ENCODE data around the gene MALL.
"Not testable (repeated sequence)": the region's sequence is repeated elsewhere in the genome, so short reads cannot be mapped to it uniquely, and the experiment has no call there.

MALL gene

DNA sequence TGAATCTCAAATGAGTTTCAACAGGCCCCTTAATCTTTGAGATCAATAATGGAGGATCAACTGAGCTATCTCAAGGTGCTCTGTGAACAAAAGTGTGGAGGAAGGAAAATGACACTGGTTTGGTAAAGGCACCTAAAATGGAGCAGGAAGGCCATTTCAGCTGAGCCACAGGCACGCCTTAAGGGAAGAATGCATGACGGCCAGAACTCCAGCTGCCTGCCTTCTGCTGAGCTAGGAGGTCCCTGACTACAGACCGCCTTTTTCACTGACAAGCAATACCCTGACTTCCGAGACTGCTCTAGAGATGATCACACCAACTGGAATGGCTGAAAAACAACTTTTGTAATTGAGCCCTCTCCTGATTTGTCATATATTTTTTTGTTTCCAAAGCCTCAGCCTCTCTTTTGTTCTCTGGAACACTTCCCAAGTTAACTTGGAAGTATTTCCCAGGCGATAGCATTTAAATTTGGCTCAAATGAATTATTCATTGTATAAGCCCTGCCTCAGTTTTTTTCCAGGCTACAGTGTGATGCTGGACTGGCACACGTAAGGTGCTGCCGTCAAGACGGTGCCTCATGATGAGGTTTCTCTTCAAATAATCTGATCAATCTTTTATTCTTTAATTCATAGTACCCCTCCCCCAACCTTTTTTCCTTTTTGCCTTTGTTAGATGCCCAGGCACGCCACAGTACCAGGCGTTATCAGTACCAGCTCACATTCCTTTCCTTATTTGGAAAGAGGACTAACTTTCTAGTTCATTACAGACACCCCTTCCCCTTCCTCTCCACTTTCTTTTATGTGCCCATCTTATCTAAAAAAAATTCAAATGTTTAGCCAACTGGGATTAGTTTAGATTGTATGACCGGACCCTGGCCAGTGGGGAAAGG lies 60.9 kb downstream of the MALL start:
- DNase-seq (ENCODE audit: low spot score) = not testable (repeated sequence)
- peak; percentile 78 for FAIRE-seq

- not testable (repeated sequence) for FAIRE-seq; DNase-seq (ENCODE audit: low spot score)
Measured at GRCh38 chr2:110053688-110054087, 61.9 kb downstream of the MALL start.

DNA sequence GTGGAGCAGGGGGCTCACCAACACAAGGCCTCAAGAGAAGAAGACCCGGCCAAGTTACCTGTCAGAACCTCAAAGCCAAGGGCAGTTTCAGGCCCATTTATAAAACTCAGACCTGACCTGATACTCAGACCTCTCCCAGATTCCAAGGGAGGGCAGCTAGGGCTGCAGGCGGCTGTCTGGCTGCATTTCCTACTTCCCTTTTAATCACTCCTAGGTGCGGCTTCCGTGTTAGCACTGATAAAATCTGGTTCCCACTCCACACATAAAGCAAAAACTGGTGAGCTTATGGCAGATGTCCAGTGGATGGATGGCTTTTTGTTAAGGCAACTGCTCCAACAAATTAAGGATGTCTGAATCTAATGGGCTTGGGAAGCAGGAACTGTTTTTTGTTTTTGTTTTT lies 63.5 kb downstream of the MALL start:
- FAIRE-seq; DNase-seq (ENCODE audit: low spot score): not testable (repeated sequence)

DNA sequence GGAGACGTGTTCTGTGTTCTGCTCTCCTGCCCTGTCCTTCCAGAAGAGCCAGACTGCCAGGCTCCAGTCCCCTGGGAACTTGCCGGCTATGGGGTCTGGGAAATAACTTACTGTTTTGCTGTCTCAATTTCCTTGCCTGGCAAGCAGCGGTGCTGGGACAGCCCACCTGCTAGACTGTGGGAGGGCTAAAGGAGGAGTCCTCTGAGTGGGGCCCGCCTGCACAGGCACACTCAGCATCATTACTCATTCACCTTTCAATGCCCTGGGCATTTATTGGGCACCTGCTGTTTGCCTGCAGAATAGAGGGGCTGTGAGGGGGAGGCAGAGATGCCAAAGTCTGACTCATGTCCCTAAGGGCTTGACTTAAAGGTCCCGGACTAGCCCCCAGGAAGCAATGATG lies 65.4 kb downstream of the MALL start:
- DNase-seq (ENCODE audit: low spot score); FAIRE-seq: not testable (repeated sequence)

DNA sequence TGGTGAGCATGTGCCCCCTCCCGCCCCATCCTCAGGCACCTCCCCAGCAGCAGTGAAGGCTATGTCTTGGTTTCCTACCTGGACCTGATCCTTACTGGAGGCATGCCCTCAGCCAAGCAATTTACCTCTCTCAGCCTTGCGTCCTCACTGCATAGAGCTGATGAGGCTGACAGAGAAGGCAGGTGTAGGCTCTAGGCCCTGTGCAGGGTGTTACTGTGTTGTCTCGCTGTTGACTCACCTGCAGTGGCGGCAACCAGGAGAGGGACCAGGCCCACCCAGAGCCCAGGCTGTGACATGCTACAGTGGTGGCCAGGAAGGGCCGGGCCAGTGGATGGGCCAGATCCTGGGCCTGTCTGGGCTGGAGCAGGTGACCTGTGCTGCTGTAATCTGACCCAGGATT lies 65.9 kb downstream of the MALL start:
- not testable (repeated sequence) for DNase-seq (ENCODE audit: low spot score)
- FAIRE-seq = peak; percentile 88

DNA sequence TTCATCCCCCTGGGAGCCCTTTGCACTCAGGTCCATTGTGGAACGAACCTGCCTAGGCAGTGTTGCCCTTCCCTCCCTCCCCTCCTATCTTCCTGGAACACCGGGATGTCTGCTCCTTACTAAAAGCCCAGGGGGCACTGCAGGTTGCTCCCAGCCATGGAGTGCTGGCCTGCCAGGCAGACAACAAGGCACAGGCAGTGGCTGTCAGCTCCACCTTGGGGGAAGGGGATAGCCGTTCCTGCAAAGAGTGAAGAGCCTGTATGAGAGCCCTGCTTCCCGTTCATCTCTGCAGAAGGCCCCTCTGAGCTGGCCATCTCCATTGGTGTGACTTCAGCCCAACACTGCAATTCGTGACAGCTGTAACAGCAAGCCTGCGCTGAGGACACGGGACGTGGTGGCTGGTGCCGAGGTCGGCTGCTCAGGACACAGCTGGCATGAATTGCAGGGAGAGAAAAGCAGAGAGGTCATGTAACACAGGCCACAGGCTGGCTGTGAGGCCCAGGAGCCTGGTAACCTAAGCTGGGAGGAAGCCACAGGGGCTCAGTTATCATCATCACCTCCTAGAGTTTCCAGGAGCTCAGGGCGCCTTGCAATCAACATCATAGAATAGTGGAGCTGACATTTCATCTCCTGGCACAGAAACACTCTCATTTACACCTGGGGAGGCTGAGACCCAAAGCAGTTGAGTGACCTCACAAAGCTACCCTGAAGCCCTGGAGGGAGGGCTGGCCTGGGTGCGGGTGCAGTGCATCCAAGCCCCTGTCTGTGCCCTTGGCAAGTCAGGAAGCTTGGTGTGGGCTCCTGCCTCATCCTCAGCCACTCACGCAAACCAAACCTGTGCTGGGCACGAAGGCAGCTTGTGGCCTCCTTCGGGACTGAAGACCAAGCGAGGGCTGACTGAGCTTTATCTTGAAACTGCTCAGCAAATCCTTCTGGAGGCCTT lies 67.1 kb downstream of the MALL start:
- not testable (repeated sequence) for DNase-seq (ENCODE audit: low spot score)
- peak; percentile 97 for FAIRE-seq

GRCh38 chr2:110047225-110047624 lies 68.4 kb downstream of the MALL start:
- not testable (repeated sequence) for DNase-seq (ENCODE audit: low spot score)
- FAIRE-seq = peak; percentile 94

DNA sequence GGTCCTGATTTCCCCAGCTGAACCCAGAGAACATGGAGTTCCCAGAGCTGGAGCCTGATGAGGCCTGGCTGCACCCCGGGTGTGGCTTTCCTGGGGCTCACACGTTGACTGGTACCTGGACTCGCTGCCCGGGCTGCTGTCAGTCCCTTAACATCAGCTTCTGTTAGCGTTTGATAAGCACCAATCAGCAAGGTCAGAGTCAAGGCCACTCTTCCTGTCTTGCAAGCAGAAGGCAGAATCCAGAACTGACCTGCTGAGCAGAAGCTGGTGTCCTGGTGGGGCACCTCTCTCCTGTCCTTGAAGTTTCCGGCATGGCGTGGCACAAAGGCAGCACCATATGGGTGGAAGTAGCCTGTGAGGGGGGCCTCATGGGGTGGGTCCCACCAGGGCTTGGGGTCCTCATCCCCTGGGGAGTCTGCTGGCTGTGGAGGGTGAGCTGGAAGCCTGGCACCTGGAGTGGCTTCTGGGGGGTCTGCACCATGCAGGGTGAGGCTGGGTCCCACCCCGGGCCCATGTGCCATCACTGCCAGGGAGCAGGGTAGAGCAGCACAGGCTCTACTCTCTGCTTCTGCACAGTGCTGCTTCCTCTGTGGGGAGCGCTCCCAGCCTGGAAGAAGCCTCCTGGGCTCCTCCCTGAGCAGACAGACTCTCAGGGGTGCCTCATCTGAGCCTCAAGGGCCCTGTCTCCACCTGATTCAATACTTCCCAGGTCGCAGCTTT lies 73.5 kb downstream of the MALL start:
- FAIRE-seq; DNase-seq (ENCODE audit: low spot score): not testable (repeated sequence)

DNA sequence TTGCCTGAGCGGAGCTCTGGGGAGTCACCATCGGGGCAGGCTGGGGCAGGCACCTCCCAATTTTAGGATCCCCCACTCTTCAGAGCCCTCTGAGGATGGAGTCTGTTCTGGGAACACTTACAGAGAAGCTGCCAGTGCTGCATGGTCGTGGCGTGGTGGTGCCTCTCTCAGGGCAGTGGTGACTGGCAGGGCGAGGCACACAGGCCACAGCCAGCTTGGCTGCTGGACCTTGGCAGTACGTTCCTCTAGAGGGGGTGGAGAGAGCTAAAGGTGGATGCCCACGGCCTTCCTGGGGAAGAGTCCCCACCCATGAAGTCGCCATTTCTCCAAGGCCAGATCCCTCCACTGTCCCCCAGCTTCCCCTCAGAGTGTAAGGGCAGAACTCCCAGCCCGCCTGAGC lies 78.3 kb downstream of the MALL start:
- DNase-seq (ENCODE audit: low spot score) = not testable (repeated sequence)
- FAIRE-seq = peak; percentile 96

DNA sequence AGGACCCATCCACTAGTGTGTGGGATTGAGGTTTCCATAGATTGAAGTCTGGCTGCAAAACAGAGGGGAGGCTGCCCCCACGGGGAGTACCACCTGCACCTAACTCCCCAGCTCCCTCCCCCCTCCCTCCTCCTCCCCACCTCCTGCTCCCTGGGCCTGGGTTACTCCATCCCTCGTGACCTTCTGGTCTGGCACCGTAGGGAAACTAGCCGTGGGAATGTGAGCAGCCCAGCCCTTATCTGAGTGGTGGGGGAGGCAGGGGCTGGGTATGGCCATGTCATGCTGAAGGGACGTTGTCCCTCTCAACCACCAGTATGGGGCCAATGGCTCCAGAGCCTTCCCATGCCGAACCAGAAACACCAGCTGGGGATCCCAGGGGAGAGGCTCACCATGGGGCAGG lies 80.2 kb downstream of the MALL start:
- not testable (repeated sequence) for DNase-seq (ENCODE audit: low spot score)
- peak; percentile 69 for FAIRE-seq

DNA sequence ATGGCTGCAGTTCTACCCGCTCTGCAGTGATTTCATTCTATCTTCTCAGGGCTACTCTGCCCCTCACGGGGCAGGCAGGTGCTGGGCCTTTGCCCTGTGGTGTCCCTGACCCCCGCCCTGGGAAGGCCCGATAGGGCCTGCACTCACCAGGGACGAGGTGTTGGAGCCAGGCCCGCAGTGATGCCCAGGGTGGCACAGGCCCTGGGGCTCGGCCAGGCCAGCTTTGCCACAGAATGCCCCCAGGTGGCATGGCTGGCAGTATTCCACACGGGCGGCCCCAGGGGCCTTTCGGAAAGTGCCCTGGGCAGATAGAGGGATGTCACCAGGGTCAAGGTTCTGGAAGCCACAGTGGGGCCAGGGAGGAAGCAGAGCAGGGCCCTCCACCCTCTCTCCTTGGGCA lies 80.7 kb downstream of the MALL start:
- not testable (repeated sequence) for FAIRE-seq
- peak; percentile 0 for DNase-seq (ENCODE audit: low spot score)
